NCI-H510A treated with DMSO at 0.1 percent for 48 hours (cell line): Measurements from ENCODE around the gene TBC1D22B.
A peak's percentile ranks its signal among the peaks of the same experiment; 100 is the strongest.
"Not testable (repeated sequence)": the region's sequence is repeated elsewhere in the genome, so short reads cannot be mapped to it uniquely, and the experiment has no call there.

ENCODE experiments used
- DNase-seq: peaks from one replicate; lab custom pipeline; 2025; lab: John Stamatoyannopoulos, UW

TBC1D22B gene

DNA sequence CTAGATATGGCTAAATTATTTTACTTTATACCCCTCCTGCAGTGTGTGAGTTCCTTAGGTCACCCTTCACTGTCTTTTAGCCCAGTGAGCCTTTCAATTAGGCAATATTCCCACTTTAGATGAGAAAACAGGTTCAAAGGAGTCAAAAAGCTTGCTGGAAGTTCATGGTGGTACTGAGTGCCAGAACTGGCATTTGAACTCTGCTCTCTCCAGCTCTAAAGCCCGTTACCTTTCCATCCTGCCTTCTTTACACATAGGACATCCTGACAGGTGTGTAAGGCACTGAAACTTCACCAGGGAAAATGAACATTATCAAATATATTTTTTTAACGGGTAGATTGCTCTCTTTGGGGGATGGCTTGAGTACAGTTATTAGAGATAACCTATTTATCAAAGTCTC lies 11.5 kb downstream of the TBC1D22B start:
- no peak for DNase-seq

DNA sequence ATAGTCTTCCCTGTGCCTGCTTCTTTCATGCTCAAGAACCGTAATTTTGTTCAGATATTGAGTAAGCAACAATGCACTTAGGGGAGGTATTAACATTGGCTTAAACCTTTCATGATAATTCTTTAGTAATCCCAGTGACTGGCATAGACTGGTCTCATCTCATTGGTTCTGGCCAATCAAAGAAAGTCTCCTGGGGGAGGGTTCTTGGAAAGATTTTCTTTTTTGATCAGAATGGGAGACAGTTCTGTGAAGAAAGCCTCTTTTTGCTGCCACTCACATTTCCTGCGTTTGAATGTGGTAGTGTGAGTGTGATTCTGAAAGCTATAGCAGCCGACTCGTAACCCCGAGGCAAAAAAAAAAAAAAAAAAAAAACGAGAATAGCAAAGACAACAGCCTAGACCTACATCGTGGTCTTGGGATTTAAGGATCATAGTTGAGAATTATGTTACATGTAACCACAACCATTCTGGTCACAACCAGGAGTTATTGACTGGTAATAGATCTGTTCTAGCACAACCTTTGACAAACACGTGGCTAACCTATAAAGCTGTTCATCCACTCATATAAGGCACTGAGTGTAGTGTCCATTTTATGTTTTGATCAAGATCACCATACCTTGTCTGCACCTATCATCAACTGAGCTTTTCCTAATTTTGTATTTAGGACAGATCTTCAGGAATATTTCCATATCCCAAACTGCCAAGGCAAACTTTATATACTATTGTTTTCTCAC lies 15.4 kb downstream of the TBC1D22B start:
- DNase-seq = no peak

GRCh38 chr6:37273690-37274089 lies 16.1 kb downstream of the TBC1D22B start:
- DNase-seq = no peak

DNA sequence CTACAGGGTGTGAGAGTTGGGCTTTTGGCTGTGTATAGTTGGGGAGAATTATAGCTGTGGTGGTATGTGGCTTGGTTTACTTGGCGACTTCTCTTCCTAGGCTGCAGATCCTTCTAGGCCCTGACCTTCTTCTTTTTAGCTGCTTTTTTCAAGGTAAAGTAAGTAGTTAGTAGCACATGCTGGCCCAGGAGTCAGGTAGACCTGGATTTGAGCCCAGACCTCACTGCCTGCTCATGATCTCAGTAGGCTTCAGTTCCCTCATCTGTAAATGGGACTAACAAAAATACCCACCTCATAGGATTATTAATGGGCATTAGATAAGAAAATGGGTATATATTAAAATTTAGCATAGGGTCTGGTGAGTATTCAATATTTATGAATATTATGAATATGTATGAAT lies 17.8 kb downstream of the TBC1D22B start:
- DNase-seq = no peak

GRCh38 chr6:37277001-37277409 lies 19.4 kb downstream of the TBC1D22B start:
- DNase-seq = no peak

DNA sequence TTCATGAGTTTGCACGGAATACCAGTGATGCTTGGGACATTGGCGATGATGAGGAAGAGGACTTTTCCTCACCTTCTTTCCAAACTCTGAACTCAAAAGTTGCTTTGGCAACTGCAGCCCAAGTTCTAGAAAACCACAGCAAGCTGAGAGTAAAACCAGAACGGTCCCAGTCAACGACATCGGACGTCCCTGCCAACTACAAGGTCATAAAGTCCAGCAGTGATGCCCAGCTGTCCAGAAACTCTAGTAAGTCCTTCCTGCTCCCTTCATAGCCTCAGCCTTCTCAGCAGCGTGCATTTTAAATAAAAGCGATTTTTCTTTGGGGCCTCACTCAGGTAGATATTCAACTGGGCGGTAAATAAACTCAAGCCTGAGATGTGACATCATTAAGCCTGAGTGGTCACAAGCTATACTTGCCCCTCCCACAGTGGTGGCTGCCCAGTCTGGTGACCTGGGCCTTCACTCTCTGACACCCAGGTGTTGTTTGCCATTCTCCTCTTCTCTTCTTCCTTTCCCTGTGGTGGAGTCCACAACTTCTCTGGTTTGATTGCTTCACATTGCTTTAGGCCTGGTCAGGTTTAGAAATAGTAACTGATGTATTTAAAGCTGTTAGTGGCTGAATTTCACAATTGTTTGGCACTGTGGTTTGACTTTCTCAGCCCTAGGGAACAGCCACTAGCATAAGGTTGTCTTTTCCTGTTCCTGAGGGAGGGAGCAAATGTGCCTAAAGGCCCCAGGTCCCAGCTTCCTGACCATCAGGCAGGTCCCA lies 22.0 kb downstream of the TBC1D22B start:
- no peak for DNase-seq

DNA sequence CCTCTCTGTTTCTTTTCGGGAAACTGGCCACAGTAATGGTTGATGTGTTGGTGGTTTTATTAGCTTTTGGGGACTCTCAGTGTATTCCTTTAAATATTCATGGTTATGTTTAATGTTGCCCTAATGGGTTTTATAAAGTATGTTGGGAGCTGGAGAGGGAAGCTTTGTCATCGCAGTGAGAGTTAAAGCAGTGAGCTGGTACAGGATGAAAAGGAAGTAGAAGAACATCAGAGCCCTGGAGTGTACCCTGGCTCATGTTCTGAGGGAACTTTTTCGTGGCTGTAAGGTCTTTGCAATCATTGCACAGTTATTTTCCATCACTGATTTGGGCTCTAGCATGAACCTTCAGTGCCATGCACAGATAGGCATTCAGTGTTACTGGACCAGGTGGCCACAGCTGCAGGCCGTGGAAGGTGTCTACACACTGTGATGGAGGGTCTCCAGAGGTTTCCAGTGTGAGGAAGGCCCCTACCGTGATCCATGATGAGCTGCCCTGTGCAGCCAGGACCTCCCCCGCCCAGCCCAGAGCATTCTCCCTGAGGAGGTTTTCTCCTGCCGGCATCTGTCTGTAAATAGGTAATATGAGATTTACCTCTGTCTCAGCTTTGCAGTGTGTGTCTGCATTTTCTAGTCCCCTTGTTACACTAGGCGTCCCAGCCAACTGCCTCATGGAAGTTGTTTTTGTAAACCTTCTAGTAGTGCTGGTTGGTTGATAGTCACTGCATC lies 22.8 kb downstream of the TBC1D22B start:
- DNase-seq = no peak

- DNase-seq = no peak
Observed at GRCh38 chr6:37282371-37282770, 24.8 kb downstream of the TBC1D22B start.

DNA sequence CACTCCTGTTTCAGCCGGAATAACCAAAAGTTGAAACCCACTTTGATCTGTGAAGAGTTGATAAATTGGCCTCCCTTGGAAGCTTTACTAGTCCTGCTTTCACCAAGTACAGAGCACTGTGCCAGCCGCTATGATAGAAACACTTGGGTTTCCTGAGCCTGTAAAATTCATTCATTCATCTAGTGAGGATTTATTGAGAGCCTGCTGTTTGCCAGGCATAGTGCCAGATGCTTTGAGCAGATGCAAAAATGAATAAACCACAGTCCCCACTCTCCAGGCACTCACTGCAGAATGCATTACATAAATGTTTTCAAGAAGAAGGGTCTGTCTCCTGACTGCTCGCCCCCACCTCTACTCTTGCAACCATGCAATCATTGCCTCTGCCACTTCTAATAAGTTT lies 25.7 kb downstream of the TBC1D22B start:
- DNase-seq = no peak

DNA sequence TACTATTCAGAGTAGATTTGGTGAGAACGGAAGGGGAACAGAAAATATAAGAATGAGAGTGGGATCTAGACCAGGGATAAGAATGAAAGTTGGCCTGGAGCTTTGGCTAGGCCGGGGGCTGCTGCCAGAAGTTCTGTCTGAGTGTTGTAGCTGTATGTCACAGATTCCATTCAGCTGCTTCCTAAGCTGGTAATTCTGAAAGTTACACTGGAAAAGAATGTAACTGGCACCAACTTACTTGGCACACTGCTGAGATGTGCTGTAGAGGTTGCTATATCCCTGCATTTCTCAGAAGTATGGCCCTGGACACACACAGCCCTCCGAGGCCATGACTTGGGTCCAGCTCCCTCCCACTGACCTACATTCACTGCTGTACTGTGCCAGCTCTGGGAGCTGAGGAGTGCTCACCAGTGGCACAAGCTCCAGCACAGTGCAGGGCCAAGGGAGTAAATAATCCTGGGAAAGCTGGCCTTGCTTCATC lies 26.1 kb downstream of the TBC1D22B start:
- no peak for DNase-seq

- DNase-seq = no peak
Observed at GRCh38 chr6:37284781-37285180, 27.2 kb downstream of the TBC1D22B start.

GRCh38 chr6:37285861-37286311 lies 28.3 kb downstream of the TBC1D22B start:
- DNase-seq = no peak

DNA sequence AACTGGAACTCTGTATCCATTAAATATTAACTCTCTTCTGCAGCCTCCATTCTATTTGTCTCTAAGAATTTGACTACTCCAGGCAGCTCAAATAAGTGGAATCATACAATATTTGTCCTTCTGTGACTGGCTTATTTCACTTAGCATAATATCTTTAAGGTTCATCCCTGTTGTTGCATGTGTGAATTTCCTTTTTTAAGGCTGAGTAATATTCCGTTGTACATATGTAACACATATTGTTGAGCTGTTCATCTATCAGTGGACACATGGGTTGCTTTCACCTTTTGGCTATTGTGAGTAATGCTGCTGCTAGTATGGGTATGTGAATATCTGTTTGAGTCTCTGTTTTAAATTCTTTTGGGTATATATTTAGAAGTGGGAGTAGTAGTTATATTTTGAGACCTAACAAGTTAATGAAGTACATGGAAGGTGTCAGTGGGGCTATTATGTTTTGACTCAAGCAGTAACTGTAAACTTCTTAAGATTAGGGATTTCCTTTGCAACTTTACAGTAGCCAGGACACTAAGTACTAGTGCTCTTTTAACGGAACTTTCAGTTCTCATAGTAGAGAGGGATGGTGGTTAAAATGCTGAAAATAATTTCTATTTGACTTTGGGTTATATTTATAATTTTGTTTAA lies 30.1 kb downstream of the TBC1D22B start:
- DNase-seq = no peak

DNA sequence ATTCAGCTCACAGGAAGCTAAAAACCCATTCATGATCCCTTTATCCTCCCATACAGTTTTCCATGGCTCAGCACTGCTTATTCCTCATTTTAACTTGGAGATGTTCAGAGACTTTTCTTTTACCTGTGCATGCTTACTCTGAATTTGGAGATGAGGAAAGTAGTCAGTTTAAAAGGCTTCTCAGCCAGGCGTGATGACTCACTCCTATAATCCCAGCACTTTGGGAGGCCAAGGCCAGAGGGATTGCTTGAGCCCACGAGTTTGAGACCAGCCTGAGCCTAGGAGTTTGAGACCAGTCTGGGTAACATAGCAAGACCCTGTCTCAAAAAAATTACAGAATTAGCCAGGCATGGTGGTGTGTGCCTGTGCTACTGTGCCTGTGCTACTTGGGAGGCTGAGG lies 30.7 kb downstream of the TBC1D22B start:
- DNase-seq = no peak

DNA sequence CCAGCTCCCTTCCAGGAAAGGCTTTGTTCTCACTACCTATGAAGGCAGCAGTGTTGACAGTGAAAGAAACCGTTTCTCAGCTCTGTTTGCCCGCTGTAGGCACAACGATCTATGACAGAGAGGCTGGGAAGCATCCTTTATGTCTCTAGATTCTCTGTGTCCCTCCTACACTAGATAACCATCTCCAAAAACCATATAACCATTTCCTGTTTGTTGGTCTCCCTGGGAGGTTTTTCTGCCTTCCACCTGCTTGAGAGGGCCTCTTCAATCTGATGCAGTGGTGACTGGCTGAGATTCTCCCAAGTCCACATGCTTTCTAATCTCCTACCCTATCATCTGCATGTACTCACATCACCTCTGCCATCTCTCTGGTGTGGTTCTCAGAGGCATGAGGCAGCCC lies 32.4 kb downstream of the TBC1D22B start:
- DNase-seq = peak; percentile 57

DNA sequence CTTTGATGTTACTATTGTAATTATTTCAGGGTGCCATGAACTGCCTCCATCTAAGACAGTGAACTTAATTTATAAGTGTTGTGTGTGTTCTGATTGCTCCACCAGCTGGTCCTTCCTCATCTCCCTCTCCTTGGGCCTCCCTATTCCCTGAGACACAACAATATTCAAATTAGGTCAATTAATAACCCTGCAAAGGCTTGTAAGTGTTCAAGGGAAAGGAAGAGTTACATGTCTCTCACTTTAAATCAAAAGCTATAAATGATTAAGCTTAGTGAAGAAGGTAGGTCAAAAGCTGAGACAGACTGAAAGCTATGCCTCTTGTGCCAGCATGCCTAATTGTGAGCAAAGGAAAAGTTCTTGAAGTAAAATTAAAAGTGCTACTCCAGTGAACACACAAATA lies 35.9 kb downstream of the TBC1D22B start:
- DNase-seq = no peak

DNA sequence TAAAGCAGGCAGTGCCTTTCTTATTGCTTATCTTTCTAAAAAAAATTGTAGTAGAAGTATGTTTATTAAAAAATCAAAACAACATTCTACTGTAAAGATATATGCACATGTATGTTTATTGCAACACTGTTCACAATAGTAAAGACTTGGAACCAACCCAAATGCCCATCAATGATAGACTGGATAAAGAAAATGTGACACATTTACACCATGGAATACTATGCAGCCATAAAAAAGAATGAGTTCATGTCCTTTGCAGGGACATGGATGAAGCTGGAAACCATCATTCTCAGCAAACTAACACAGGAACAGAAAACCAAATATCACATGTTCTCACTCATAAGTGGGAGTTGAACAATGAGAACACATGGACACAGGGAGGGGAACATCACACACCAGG lies 40.1 kb downstream of the TBC1D22B start:
- not testable (repeated sequence) for DNase-seq

DNA sequence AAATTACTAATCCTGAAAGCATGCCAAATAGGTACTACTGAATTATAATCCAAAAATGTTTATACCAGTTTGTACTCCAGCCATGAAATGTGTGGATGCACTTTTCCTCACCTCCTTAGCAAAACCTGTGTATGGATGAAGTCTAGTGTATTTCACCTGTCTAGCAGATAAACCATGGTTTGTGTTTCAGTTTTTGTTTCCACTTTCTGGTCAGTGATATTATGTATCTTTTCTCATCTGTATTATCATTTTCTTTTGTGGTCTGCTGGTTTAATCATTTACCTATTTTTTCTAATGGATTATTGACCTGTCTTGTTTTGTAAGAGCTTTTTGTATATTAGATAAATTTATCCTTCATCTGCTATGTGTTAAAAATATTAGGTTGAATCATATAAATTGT lies 41.4 kb downstream of the TBC1D22B start:
- no peak for DNase-seq

- DNase-seq = no peak
Observed at GRCh38 chr6:37299990-37300389, 42.4 kb downstream of the TBC1D22B start.

- no peak for DNase-seq
Observed at GRCh38 chr6:37302086-37302686, 44.6 kb downstream of the TBC1D22B start.

DNA sequence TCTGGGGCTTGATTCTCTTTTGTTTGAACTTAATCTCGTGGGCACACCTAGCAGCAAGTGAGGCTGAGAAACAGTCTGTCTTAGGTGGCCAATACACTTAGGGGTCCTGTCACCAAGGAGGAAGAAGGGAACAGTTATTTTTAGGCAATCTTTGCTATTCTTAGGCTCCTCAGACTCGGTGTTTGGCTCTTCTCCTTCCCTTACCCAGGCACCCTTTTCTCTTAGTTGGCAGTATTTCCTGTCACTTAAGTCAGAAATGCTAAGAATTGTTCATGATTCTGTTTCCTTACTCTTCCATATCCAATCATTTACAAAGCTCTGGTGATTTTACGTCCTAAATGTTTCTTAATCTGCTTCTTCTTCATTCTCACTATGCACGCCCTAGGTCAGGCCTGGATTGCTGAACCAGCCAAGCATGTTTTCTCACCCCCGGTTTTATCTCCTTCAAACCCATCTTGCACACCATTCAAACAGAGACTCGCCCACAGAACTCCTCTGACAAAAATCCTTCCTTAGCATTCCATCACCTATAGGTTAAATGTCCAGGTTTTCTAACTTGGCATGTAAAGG lies 45.6 kb downstream of the TBC1D22B start:
- no peak for DNase-seq
